ENCODE measurements around the gene OR9Q1. TPM values are rescaled to one million over a fixed set of nuclear protein-coding genes. Genes with fewer than 3 reads are reported as not detected.

Gene OR9Q1
- total RNA-seq, 2 donors from 2014 or later, result not detected

DNA sequence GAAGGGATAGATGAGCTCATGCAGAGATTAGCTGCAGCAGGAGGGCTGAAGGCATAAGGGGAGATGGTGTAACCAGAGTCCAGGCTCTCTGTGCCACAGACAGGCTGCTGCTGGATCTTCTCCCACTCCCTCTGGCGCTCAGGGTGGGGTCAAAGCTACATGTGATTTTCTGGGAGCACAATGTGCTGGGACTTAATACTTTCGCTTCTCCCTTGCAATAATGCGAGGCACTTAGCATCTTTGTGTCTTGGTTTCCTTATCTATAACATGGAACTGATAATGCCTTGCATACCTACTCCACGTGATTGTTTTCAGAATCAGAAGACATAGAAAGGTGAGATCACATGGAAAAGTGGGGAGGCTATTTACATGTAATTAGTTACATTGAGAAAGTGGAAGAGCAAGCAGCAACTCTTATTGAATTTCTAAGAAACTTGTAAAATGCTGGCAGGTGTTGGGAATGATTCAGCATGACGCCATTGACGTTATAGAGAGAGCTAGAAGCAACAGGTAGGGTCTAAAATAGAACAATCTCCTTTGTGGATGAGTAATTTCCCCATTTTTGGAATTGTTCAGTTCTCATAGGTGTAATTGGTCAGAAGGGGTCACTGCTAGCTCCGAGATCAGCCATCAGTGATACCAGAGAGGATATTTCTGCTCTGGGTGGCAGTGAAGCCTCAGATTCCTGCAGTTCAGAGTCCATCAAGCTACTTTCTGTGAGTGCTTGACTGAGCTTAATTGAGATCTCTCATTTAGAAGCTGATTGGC lies 109.8 kb downstream of the OR9Q1 start:
- H3K36me3 ChIP-seq (replicated peaks in 1 of 2; ENCODE audit: insufficient read depth in 1 of 2, low read depth in 2 of 2), result no peaks in the 10 kb centered on the region
- TF ChIP-seq, protein P1, sequence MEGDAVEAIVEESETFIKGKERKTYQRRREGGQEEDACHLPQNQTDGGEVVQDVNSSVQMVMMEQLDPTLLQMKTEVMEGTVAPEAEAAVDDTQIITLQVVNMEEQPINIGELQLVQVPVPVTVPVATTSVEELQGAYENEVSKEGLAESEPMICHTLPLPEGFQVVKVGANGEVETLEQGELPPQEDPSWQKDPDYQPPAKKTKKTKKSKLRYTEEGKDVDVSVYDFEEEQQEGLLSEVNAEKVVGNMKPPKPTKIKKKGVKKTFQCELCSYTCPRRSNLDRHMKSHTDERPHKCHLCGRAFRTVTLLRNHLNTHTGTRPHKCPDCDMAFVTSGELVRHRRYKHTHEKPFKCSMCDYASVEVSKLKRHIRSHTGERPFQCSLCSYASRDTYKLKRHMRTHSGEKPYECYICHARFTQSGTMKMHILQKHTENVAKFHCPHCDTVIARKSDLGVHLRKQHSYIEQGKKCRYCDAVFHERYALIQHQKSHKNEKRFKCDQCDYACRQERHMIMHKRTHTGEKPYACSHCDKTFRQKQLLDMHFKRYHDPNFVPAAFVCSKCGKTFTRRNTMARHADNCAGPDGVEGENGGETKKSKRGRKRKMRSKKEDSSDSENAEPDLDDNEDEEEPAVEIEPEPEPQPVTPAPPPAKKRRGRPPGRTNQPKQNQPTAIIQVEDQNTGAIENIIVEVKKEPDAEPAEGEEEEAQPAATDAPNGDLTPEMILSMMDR (IDR thresholded peaks at IDR 0.05), result no peak
- no peak for TF ChIP-seq POLR2A (IDR thresholded peaks at IDR 0.05)
- intact Hi-C loops (cut with DNase I), result no loop called here
- no peak for DNase-seq
- H3K9me3 ChIP-seq, result no peaks in the 10 kb centered on the region
- H3K4me1 ChIP-seq, result no peaks in the 10 kb centered on the region
- no peak overlapping the region for H3K27ac ChIP-seq
- 54 to 59% methylated on average over 7 of the region's 7 CpGs for WGBS, 2 donors
- no peaks in the 10 kb centered on the region for H3K27me3 ChIP-seq
- no peak for ATAC-seq
- H3K4me3 ChIP-seq, result no peak overlapping the region

DNA sequence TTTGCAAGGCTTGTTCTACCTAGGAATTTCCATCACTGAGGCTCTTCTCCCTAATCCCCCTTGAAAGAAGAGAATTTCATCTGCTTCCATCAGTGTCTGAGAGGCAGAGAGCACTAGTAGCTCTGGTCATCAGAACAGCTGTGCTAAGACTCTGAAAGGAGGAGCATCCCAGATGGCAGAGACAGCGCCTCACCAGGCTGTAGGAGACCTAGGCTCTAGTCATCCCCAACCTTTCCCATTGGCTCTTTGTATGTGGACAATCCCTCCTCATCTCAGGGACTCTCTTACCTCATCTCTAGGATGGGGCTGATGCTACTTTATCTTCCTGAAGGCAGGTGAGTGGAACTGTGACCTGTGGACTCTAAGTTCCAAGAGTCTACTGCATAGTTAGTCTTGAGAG lies 110.5 kb downstream of the OR9Q1 start:
- no peak overlapping the region for H3K4me3 ChIP-seq
- no peaks in the 10 kb centered on the region for H3K36me3 ChIP-seq (replicated peaks in 1 of 2; ENCODE audit: insufficient read depth in 1 of 2, low read depth in 2 of 2)
- TF ChIP-seq, protein P1 (IDR thresholded peaks at IDR 0.05), result no peak
- TF ChIP-seq POLR2A (IDR thresholded peaks at IDR 0.05), result no peak
- ATAC-seq (no peak), DNase-seq (no peak)
- H3K27me3 ChIP-seq, result no peaks in the 10 kb centered on the region
- no peaks in the 10 kb centered on the region for H3K9me3 ChIP-seq
- WGBS, 2 donors, result 88% methylated on average over 1 of the region's 1 CpG
- no peaks in the 10 kb centered on the region for H3K4me1 ChIP-seq
- H3K27ac ChIP-seq, result no peak overlapping the region
- intact Hi-C loops (cut with DNase I), result no loop called here

DNA sequence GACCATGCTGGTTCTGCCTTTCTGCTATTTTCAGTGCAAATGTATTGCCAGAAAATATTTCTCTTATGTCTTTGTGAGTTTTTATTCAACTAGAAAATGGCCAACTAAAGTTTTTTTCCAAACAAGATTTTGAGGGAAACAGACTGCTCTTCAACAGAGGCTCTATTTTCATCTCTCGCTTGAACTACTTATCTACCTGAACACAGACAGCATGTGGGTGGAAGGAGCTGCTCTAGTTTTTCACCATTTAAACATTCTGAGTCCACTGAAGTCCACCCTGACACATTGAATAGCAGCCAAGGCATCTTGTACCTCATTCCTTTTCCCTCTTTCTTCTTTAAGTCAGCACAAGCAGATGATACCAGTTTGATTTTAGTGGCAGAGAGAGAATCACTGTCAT lies 111.5 kb downstream of the OR9Q1 start:
- TF ChIP-seq, protein P1 (IDR thresholded peaks at IDR 0.05), result no peak
- no peak for TF ChIP-seq POLR2A (IDR thresholded peaks at IDR 0.05)
- Histone ChIP-seq H3K27ac (no peak overlapping the region), H3K9me3 (no peaks in the 10 kb centered on the region), H3K4me3 (no peak overlapping the region), H3K36me3 (replicated peaks in 1 of 2; ENCODE audit: insufficient read depth in 1 of 2, low read depth in 2 of 2) (no peaks in the 10 kb centered on the region), H3K4me1 (no peaks in the 10 kb centered on the region), H3K27me3 (no peaks in the 10 kb centered on the region)
- DNase-seq (no peak), ATAC-seq (no peak)
- intact Hi-C loops (cut with DNase I), result no loop called here
- WGBS, 2 donors, result 73% methylated on average over 1 of the region's 1 CpG

DNA sequence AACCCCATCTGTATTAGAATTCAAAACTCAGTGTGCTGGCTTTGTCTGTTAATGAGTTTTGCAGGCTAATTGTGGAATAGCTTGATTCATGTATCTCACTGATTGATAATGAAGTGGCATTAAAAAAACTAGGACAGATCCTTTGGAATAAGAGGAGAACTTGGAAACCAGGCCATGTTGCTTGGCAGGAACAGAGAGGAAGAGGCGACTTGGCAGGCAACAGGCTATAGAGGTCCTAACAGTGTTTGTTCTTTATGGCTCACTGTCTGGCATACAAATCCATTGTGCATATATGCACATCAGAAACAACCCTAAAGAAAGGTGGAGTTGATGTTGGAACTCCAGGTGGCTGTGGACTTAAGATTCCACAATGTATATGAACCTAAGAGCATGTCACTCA lies 119.1 kb downstream of the OR9Q1 start:
- H3K4me3 ChIP-seq, result no peak overlapping the region
- no peak overlapping the region for H3K27ac ChIP-seq
- H3K36me3 ChIP-seq (replicated peaks in 1 of 2; ENCODE audit: insufficient read depth in 1 of 2, low read depth in 2 of 2), result no peaks in the 10 kb centered on the region
- H3K9me3 ChIP-seq, result no peaks in the 10 kb centered on the region
- no peaks in the 10 kb centered on the region for H3K4me1 ChIP-seq
- DNase-seq (no peak), ATAC-seq (no peak)
- WGBS, 2 donors, result 63 to 100% methylated on average over 1 of the region's 1 CpG
- no peak for TF ChIP-seq POLR2A (IDR thresholded peaks at IDR 0.05)
- TF ChIP-seq, protein P1 (IDR thresholded peaks at IDR 0.05), result no peak
- H3K27me3 ChIP-seq, result no peaks in the 10 kb centered on the region
- intact Hi-C loops (cut with DNase I), result no loop called here

DNA sequence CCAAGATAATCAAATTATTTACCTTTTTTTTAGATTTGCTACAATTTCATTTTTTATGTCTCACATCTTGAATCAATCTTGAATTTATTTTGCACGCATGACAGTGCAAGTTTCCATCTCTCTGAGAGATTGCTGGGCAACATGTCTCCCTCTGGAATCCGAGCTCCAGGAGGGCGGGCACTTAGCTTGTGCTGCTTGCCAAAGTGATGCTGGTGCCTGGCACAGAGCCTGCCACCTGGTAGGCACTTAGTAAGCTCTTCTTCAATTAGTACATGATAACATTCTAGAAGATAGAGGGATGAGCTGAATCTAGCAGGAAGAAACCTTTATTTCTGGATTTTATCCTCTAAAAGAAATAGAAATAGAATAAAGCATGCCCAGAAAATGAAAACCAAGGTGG lies 129.1 kb downstream of the OR9Q1 start:
- no peaks in the 10 kb centered on the region for H3K9me3 ChIP-seq
- H3K4me3 ChIP-seq, result no peak overlapping the region
- H3K36me3 ChIP-seq (replicated peaks in 1 of 2; ENCODE audit: insufficient read depth in 1 of 2, low read depth in 2 of 2), result no peaks in the 10 kb centered on the region
- intact Hi-C loops (cut with DNase I), result no loop called here
- 75 to 77% methylated on average over 3 of the region's 3 CpGs for WGBS, 2 donors
- H3K4me1 ChIP-seq, result no peaks in the 10 kb centered on the region
- H3K27me3 ChIP-seq, result no peaks in the 10 kb centered on the region
- no peak for DNase-seq
- TF ChIP-seq POLR2A (IDR thresholded peaks at IDR 0.05), result no peak
- TF ChIP-seq, protein P1 (IDR thresholded peaks at IDR 0.05), result no peak
- no peak for ATAC-seq
- H3K27ac ChIP-seq, result no peak overlapping the region
